H9 (cell line): ENCODE results near the gene PIK3R5. TPM values are rescaled to one million over a fixed set of nuclear protein-coding genes. Genes with fewer than 3 reads are reported as not detected.
A peak's percentile ranks its signal among the peaks of the same experiment; 100 is the strongest.

Source experiments
- DNase-seq: peaks from one replicate; pipeline ENCODE4 v3.0.0-alpha.2; 2017
- H2AFZ ChIP-seq: one replicate; pipeline ENCODE4 v1.6.1; 2013; ENCODE audit warnings: mild to moderate bottlenecking, low read length, control low read depth, moderate library complexity
- H2AK5ac ChIP-seq: 2 replicates; pipeline ENCODE4 v1.6.1; 2013; ENCODE audit warnings: low read length, control low read depth, mixed read lengths; ENCODE audit not compliant: insufficient read length
- H2BK120ac ChIP-seq: one replicate; pipeline ENCODE4 v1.6.1; 2013; ENCODE audit warnings: low read depth, mild to moderate bottlenecking, low read length, control low read depth, inconsistent platforms; ENCODE audit not compliant: poor library complexity, severe bottlenecking
- H2BK12ac ChIP-seq: 2 replicates; pipeline ENCODE4 v1.6.1; 2013; ENCODE audit warnings: low read length, control low read depth, mixed read lengths, low read depth; ENCODE audit not compliant: insufficient read length
- H2BK15ac ChIP-seq: 2 replicates; pipeline ENCODE4 v1.6.1; 2013; ENCODE audit warnings: low read depth, low read length, control low read depth
- H2BK20ac ChIP-seq: one replicate; pipeline ENCODE4 v1.6.1; 2013; ENCODE audit warnings: low read depth, mild to moderate bottlenecking, low read length, control low read depth, inconsistent platforms; ENCODE audit not compliant: poor library complexity, severe bottlenecking
- H2BK5ac ChIP-seq: 2 replicates; pipeline ENCODE4 v1.6.1; 2013; ENCODE audit warnings: low read length, control low read depth, mixed read lengths; ENCODE audit not compliant: insufficient read length
- H3K14ac ChIP-seq: 2 replicates; pipeline ENCODE4 v1.6.1; 2013; ENCODE audit warnings: low read length, control low read depth; ENCODE audit not compliant: insufficient read depth
- H3K18ac ChIP-seq: 2 replicates; pipeline ENCODE4 v1.6.1; 2013; ENCODE audit warnings: low read depth, mild to moderate bottlenecking, mixed read lengths, low read length, control low read depth; ENCODE audit not compliant: insufficient read length
- H3K23ac ChIP-seq: 2 replicates; pipeline ENCODE4 v1.6.1; 2013; ENCODE audit warnings: low read length, control low read depth, mixed read lengths, low read depth; ENCODE audit not compliant: insufficient read length
- H3K23me2 ChIP-seq: 2 replicates; pipeline ENCODE4 v1.6.1; 2013; ENCODE audit warnings: low read depth, mild to moderate bottlenecking, mixed read lengths, low read length, control low read depth; ENCODE audit not compliant: insufficient read length, poor library complexity, severe bottlenecking
- H3K27ac ChIP-seq: 2 replicates; pipeline ENCODE4 v1.5.1; 2013; ENCODE audit warnings: low read length, control low read depth, mixed read lengths, low read depth; ENCODE audit not compliant: insufficient read length
- H3K27me3 ChIP-seq: 2 replicates; pipeline ENCODE4 v1.6.1; 2013; ENCODE audit warnings: low read length, control low read depth, inconsistent platforms; ENCODE audit not compliant: insufficient read depth
- H3K4ac ChIP-seq: 2 replicates; pipeline ENCODE4 v1.6.1; 2013; ENCODE audit warnings: low read depth, mild to moderate bottlenecking, control low read depth, inconsistent platforms, low read length, moderate library complexity
- H3K4me1 ChIP-seq: 2 replicates; pipeline ENCODE4 v1.6.1; 2013; ENCODE audit warnings: low read length, control low read depth, inconsistent platforms; ENCODE audit not compliant: insufficient read depth
- H3K4me2 ChIP-seq: 2 replicates; pipeline ENCODE4 v1.6.1; 2013; ENCODE audit warnings: low read length, control low read depth, mixed read lengths; ENCODE audit not compliant: insufficient read length, insufficient read depth
- H3K56ac ChIP-seq: 2 replicates; pipeline ENCODE4 v1.6.1; 2013; ENCODE audit warnings: low read depth, mild to moderate bottlenecking, mixed read lengths, low read length, control low read depth; ENCODE audit not compliant: insufficient read length
- H3K79me1 ChIP-seq: 2 replicates; pipeline ENCODE4 v1.6.1; 2013; ENCODE audit warnings: low read depth, mild to moderate bottlenecking, moderate library complexity, low read length, control low read depth, inconsistent platforms; ENCODE audit not compliant: insufficient read depth, poor library complexity, severe bottlenecking
- H3K79me2 ChIP-seq: 2 replicates; pipeline ENCODE4 v1.6.1; 2013; ENCODE audit warnings: low read length, control low read depth, inconsistent platforms; ENCODE audit not compliant: insufficient read depth
- H3K9ac ChIP-seq: 2 replicates; pipeline ENCODE4 v1.6.1; 2013; ENCODE audit warnings: low read length, control low read depth, mixed read lengths; ENCODE audit not compliant: insufficient read length; ENCODE audit errors: extremely low read depth
- H3K9me3 ChIP-seq: one replicate; pipeline ENCODE4 v1.6.1; 2013; ENCODE audit warnings: low read depth, low read length, inconsistent platforms; ENCODE audit not compliant: control insufficient read depth
- H3T11ph ChIP-seq: one replicate; pipeline ENCODE4 v1.6.1; 2013; ENCODE audit warnings: mild to moderate bottlenecking, low read length, control low read depth, inconsistent platforms
- H4K20me1 ChIP-seq: one replicate; pipeline ENCODE4 v1.6.1; 2013; ENCODE audit not compliant: control insufficient read depth, insufficient read length, insufficient read depth
- H4K5ac ChIP-seq: 2 replicates; pipeline ENCODE4 v1.6.1; 2013; ENCODE audit warnings: low read depth, mild to moderate bottlenecking, mixed read lengths, low read length, control low read depth; ENCODE audit not compliant: insufficient read length
- H4K8ac ChIP-seq: replicated peaks from 2 replicates; pipeline ENCODE4 v1.6.1; 2013; ENCODE audit warnings: low read length, control low read depth, mixed read lengths, low read depth; ENCODE audit not compliant: insufficient read length
- H4K91ac ChIP-seq: 2 replicates; pipeline ENCODE4 v1.6.1; 2013; ENCODE audit warnings: low read depth, mild to moderate bottlenecking, moderate library complexity, mixed read lengths, low read length, control low read depth; ENCODE audit not compliant: insufficient read length
- H3K27ac Mint-ChIP-seq, 3 experiments: 2 replicates in 2 of 3; 3 replicates in 1 of 3; pipeline ENCODE4 v1.8.0; 2020 to 2021; ENCODE audit warnings: mixed read lengths in 3 of 3, mild to moderate bottlenecking in 1 of 3, moderate library complexity in 1 of 3
- H3K27me3 Mint-ChIP-seq: 2 replicates; pipeline ENCODE4 v1.8.0; 2021; ENCODE audit warnings: low read depth, mild to moderate bottlenecking, moderate library complexity, mixed read lengths
- H3K36me3 Mint-ChIP-seq, 3 experiments: 2 replicates in 2 of 3; 3 replicates in 1 of 3; pipeline ENCODE4 v1.8.0; 2020 to 2021; ENCODE audit warnings: low read depth in 3 of 3, mixed read lengths in 3 of 3; ENCODE audit not compliant: insufficient read depth in 1 of 3
- H3K4me1 Mint-ChIP-seq, 2 experiments: 2 replicates each; pipeline ENCODE4 v1.8.0; 2020; ENCODE audit warnings: mixed read lengths in 2 of 2
- H3K4me3 Mint-ChIP-seq, 2 experiments: 2 replicates in 1 of 2; 3 replicates in 1 of 2; pipeline ENCODE4 v1.8.0; 2020 to 2021; ENCODE audit warnings: mild to moderate bottlenecking in 2 of 2, mixed read lengths in 2 of 2, moderate library complexity in 1 of 2
- H3K9me3 Mint-ChIP-seq, 2 experiments: 2 replicates in 1 of 2; 3 replicates in 1 of 2; pipeline ENCODE4 v1.8.0; 2020; ENCODE audit warnings: mild to moderate bottlenecking in 2 of 2, mixed read lengths in 2 of 2, moderate library complexity in 1 of 2
- WGBS: extraction: QIAGEN DNeasy Blood & Tissue Kit; methylation state at CpG from one replicate; pipeline ENCODE4 v1.1.7; 2013; ENCODE audit warnings: missing lambda C conversion rate, low lambda C conversion rate, mixed read lengths; ENCODE audit not compliant: insufficient read length; ENCODE audit errors: extremely low coverage; 5-methylcytosine and 5-hydroxymethylcytosine counted together
- total RNA-seq: library from RNA; stranded (reverse); gene quantifications from 2 replicates; pipeline ENCODE4 v1.2.1, GENCODE V29; 2021
- TF ChIP-seq, protein P1 (sequence below): fragments of 200-600 bp; sonication (generic); conservative IDR thresholded peaks from 3 replicates; pipeline ENCODE4 v1.8.0; 2021; ENCODE audit warnings: antibody characterized with exemption, mild to moderate bottlenecking

The PIK3R5 gene
- total RNA-seq, 1 experiment from 2014 or later = 1.4 TPM

DNA sequence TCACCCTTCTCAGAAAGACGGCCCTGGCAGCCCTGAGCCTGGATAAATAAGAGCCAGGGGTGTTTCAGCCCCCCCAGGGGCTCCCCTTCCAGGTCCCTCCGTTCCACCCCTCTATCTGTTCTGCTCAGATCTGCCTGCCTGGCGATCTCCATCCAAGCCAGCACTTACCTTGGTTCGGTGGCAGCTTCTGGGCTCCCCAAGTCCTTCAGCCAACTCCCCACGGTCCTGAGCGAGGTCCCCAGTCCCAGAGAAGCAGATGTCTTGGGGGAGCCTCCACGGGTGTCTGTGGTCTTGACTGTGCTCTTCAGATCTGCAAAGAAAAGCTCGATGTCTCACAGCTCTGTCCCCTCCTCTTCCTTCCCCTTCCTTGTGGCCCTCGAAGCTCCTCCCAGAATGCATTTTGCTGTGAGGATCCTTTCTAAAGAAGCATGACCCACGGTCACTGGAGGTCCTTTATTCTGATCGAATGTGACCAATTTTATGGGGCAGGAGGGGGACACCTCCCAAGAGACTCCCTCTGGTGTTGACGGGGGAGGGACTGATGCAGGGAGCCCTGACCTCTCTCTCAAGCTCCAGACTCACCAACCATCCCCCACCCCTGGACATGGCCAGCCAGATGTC is 98.0 kb downstream of the PIK3R5 start, which contains the start of gene PIK3R6:
Gene PIK3R6 (minus strand): TSS at position 314 of the 621 bp plus-strand sequence. CDS start 17,880 bp downstream, outside the sequence.
- Histone ChIP-seq H3K23ac (no peak within 1 kb of the TSS), H2BK120ac (no peak within 1 kb of the TSS), H3K14ac (no peak within 1 kb of the TSS), H2BK20ac (no peak within 1 kb of the TSS), H3K4me1 (no peaks in the 10 kb centered on the region), H4K5ac (no peak within 1 kb of the TSS), H3K56ac (no peak within 1 kb of the TSS), H3K23me2 (no peaks in the 10 kb centered on the region), H4K91ac (no peak within 1 kb of the TSS), H2BK15ac (no peak within 1 kb of the TSS), H3T11ph (no peak within 1 kb of the TSS), H3K9ac (no peak within 1 kb of the TSS), H3K27me3 (no peaks in the 10 kb centered on the region), H3K79me1 (no peaks in the 10 kb centered on the region), H4K8ac (no peak within 1 kb of the TSS), H2AK5ac (no peak within 1 kb of the TSS), H3K18ac (no peak within 1 kb of the TSS), H2AFZ (no peak within 1 kb of the TSS), H3K4me2 (no peak within 1 kb of the TSS), H3K4ac (no peak within 1 kb of the TSS), H2BK5ac (no peak within 1 kb of the TSS), H3K9me3 (no peaks in the 10 kb centered on the region), H3K27ac (no peak within 1 kb of the TSS), H3K79me2 (no peaks in the 10 kb centered on the region), H2BK12ac (no peak within 1 kb of the TSS), H4K20me1 (no peaks in the 10 kb centered on the region)
- DNase-seq = peak; percentile 21
- TF ChIP-seq, protein P1, sequence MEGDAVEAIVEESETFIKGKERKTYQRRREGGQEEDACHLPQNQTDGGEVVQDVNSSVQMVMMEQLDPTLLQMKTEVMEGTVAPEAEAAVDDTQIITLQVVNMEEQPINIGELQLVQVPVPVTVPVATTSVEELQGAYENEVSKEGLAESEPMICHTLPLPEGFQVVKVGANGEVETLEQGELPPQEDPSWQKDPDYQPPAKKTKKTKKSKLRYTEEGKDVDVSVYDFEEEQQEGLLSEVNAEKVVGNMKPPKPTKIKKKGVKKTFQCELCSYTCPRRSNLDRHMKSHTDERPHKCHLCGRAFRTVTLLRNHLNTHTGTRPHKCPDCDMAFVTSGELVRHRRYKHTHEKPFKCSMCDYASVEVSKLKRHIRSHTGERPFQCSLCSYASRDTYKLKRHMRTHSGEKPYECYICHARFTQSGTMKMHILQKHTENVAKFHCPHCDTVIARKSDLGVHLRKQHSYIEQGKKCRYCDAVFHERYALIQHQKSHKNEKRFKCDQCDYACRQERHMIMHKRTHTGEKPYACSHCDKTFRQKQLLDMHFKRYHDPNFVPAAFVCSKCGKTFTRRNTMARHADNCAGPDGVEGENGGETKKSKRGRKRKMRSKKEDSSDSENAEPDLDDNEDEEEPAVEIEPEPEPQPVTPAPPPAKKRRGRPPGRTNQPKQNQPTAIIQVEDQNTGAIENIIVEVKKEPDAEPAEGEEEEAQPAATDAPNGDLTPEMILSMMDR = no peak
- Mint-ChIP-seq H3K4me3 (no peak within 1 kb of the TSS), H3K27ac (peak within 1 kb of the TSS in 2 of 3 experiments; percentile 26 to 42; a peak in 2 of 7 replicates), H3K36me3 (no peaks in the 10 kb centered on the region; a peak in 1 of 7 replicates), H3K9me3 (no peaks in the 10 kb centered on the region; a peak in 1 of 5 replicates), H3K4me1 (peaks cover 3 to 4% of the 10 kb centered on the region in 2 experiments; a peak in 2 of 4 replicates), H3K27me3 (peaks cover 14% of the 10 kb centered on the region)
- WGBS = no CpG with 5 or more reads among the region's 12 CpGs
